ENCODE data around the gene INF2.
A peak's percentile ranks its signal among the peaks of the same experiment; 100 is the strongest.

The INF2 gene

GRCh38 chr14:104752735-104753527 is 63.5 kb downstream of the INF2 start, which contains the start of gene SIVA1:
Gene SIVA1 (plus strand): TSS chr14:104753147. CDS start chr14:104753202, 55 bp downstream.
- DNase-seq (ENCODE audit: low read depth) = peak; percentile 95

GRCh38 chr14:104753528-104754212 is 64.3 kb downstream of the INF2 start:
- no peak for DNase-seq (ENCODE audit: low read depth)

DNA sequence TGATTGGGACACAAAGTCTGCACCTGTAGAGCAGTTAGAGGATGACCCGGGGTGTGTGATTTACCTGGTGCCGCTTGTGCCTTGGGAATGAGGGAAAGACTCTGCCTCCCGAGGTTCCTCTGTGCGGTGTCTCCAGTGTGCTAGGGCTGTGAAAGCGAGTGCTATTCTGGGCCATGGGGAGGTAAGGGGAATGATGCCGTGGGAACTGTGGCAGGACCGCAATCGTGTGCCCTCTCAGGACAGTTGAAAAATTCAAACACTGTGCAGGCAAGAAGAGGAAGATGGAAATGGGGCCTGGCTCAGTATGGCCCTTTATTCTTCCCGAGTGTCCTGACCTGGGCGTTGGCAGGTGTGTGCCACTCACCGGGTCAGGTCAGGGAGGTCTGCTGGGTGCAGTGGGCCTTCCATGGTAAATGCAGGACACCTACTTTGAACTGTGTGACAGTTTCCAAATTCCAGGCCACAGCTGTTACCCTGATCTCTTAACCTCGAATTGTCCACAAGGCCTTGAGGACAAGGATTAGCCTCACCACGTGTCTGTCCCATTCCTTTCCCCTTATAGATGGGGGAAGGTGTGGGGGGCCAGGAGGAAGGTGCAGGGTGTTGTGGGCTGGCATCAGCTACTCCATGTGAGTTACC is 64.9 kb downstream of the INF2 start:
- DNase-seq (ENCODE audit: low read depth) = no peak

- no peak for DNase-seq (ENCODE audit: low read depth)
These were observed 66.2 kb downstream of the INF2 start for GRCh38 chr14:104755621-104756020.

DNA sequence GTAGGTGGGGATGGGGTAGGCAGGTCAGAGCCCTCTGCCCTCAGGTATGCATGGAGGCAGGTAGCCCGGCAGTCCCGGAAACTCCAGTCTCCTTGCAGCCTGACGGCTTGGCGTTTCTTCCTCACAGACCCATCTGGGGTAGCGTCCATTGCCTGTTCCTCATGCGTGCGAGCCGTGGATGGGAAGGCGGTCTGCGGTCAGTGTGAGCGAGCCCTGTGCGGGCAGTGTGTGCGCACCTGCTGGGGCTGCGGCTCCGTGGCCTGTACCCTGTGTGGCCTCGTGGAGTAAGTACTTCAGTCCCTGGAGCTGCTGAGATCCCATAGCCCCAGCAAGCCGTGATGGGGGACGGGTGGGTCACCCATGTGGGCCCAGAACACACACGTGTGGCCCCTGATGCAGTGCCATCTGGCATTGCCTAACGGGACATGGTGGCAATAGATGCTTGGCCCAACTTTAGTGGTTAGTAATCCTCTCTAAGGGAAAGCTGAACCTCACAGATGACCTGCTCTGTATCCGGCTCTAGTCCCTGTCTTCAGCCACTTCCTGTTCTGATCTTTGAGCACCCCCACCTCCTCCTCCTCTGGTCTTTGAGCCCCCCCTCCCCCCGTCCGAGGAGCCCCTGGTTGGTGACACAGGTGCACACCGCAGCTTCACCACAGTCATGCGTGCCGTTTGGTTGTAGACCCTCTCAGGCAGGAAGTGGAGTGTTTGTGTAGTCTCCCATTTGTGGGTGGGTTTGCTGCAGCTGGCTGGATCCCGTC is 67.2 kb downstream of the INF2 start:
- no peak for DNase-seq (ENCODE audit: low read depth)

DNA sequence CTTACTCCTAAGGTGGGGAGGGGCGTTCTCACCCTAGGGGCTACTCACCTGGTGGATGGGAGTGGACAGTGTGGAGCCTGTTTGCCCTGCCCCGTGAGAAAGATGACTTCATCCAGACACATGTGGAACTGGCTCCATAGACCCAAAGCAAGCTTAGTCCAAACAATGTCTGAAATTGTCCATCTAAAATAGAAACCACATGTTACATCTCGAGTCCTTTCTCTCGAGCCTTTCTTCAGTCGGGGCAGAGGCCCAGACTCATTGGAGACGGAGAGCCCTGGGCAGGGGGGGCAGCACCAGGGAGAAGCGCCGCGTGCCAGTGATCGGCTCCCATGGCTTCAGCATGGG is 67.8 kb downstream of the INF2 start:
- DNase-seq (ENCODE audit: low read depth) = no peak

GRCh38 chr14:104757681-104758392 is 68.4 kb downstream of the INF2 start:
- DNase-seq (ENCODE audit: low read depth) = no peak

DNA sequence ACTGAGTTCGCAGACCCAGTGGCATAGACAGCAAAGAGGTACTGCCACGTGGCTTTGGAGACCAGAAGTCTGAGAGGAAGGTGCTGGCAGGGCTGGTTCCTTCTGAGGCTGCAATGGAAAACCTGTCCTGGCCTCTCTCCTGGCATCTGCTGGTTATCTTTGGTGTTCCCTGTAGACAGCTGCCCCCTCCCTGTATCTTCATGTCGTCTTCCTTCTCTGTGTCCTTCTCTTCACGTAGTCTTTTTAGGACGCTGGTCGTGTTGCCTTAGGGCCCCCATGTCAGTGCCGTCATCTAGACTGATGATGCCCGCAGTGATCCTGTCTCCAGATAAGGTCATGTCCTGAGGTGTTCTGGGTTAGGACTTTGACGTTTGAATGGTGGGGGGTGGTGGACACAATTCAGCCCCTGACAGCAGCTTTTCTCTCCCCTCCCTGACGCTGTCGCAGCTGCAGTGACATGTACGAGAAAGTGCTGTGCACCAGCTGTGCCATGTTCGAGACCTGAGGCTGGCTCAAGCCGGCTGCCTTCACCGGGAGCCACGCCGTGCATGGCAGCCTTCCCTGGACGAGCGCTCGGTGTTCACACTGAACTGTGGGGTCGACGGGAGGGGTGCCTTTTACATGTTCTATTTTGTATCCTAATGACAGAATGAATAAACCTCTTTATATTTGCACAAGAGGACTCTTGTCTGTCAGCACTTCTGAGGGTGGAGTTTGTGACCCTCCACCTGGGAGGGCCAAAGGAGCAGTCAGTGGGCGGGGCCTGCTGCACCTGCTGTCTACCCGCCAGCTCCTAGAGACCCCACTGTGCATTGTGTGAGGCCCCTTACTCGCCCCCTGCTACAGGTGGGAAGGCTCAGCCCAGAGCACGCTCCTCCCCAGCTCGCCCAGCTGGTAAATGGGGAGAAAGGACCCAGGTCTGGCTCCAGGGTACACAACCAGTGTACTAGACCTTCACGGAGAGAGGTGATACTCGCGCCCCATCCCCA is 69.9 kb downstream of the INF2 start:
- no peak for DNase-seq (ENCODE audit: low read depth)

DNA sequence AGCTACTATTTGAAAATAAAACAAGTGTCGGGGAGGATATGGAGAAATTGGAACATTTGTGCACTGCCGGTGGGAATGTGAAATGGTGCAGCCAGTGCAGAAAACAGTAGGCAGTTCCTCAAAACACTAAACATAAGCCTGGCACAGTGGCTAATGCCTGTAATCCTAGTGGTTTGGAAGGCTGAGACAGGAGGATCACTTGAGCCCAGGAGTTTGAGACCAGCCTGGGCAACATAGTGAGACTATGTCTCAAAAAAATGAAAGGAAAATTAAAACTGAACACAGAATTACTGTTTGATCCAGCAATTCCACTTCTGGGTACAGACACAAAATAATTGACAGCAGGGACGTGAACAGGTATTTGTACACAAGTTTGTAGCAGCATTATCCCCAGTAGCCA is 76.1 kb downstream of the INF2 start:
- no peak for DNase-seq (ENCODE audit: low read depth)

GRCh38 chr14:104766256-104766862 is 76.9 kb downstream of the INF2 start:
- no peak for DNase-seq (ENCODE audit: low read depth)

DNA sequence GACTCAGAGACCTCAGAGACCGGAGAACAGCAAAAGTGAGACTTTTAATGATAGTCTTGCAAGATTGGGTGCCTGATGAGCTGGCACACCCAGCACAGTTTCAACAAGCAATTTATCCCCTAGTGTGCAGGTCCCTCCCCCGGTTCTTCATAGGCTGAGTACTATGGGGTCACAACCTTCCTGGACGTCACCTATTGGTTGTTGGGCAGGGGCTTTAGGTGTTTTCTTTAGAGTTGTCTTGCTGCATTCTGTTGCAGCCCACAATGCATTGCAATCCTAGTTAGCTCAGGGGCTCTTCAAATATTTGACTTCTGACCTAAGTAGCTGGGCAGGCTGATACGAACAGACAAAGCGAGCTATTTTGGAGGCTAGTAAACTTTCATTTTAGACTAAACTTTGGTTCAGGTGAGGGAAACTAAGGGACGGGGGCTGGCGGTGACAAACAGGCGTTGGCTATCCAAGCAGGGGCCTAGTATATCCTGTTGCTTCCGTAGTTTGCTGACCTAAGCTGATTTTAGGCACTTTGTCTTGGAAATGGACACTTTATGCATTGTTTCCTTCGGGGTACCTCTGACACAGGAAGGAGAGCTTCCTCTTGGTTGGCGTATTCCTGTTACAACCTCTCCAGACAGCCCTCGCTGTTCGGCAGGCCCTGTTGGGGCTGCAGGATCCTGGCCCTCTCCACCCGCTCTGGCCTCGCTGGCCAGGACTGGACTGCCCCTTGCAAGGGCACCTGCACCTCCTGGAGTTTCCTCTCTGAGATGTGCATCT is 77.6 kb downstream of the INF2 start:
- no peak for DNase-seq (ENCODE audit: low read depth)

GRCh38 chr14:104767634-104767918 is 78.2 kb downstream of the INF2 start:
- no peak for DNase-seq (ENCODE audit: low read depth)

DNA sequence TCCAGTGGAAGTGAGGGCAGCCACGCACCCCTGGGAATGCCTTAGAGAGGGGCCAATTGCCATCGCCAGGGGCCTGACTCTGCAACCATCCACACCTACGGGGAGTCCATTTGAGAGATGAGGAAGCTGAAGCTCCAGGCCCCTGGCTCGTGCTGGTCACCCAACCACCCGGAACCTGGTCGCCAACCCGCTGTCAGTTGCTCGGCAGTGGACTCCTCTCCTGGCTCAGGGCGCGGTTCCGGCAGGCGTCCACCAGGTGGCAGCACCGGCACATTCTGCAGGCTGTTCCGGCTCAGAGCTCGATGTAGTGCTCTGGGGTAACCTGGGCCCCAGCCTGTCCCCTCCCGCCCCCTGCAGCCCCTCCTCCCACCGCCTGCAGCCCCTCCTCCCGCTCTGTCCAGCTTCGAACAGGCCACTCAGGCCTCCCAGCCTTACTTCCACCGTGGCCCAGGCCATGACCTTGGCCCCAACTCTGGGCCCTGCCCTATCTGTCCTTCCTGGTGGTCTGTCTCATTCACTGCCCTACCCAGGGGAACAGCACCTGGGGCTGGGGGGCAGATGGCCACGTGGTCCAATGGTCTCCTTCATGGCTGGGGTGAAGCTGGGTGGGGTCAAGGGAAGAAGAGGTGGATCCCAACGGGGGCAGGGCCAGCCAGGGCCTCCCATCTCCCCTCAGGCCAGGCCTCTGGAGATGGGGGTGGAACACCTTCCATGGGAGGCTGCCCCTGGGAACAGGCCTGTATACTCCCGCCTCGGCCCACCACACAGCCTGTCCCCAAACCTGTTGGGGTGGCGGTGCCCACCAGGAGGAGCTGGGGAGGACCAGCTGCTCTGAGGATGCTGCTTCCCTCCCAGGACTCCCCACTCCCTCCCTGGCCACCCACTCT is 79.3 kb downstream of the INF2 start:
- DNase-seq (ENCODE audit: low read depth) = no peak

DNA sequence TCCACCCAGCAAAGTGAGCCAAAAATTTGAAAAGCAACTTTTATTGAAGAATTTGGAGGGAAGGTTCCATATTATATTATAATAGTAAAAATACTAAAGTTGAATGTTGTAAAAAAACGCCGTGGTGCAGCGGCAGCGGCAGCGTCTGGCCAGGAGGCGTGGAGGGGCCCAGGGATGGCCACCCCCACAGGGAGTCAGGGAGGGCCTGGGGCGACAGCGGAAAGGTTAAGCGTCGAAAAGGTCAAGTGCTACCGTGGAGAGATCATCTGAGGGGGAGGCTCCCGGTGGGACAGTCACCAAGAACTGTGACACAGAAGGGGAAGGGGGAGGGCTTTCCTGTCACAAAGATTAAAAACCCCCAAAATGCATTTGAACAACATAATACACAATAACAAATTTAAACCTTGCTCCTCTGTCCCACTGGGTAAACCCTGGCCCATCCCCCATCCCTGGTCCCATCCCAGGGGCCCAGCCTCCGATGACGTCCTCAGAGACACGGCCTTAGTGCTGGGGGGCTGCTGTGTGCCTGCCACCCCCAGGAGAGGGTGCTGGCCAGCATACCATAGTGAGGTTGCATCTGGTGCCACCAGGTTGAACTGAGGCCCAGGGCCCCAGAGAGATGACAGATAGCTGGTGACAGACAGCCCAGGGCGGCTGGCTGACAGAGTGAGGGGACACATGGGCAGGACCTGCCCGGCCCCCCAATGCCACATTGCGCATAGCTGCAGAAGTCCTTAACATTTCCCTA is 80.1 kb downstream of the INF2 start:
- no peak for DNase-seq (ENCODE audit: low read depth)

DNA sequence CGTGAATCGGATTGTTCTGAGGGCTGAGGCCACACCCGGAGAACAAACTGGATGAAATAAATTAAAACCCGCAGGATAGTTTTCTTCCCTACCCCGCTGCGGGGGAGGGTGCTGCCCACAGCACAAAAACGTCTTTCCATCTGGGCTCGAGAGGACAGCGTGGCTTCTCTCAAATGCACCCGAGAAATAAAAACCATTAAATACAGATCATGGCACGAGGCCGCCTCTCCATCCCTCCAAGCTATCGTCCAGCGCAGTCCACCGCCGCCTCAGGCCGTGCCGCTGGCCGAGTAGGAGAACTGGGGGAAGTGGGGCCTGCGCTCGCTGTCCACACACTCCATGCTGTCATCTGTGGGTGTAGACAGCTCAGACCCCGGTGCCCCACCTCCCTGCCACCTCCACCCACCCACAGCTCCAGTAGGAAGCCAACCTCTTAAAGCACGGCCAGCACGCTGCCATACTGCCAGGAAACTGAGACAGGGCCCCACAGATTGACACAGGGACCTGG is 80.7 kb downstream of the INF2 start:
- no peak for DNase-seq (ENCODE audit: low read depth)

DNA sequence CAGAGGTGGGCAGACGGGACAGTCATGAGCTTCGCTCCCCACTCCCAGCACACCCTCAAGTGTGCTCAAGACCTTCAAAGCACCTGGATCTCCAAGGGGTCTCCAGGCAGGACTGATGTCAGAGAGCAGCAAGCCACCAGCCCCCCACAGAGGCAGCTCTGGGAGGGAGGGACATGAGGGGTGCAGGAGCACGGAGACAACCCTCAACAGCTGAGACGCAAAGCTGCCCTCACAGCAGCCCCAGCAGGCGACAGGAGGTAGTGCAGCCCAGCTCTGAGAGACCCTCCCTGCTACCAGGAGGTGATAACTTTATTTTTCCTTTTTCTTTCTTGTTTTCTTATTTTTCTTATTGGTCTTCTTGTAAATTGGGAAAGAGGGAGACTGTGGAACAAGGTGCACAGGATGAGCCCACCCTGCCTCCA is 81.4 kb downstream of the INF2 start:
- DNase-seq (ENCODE audit: low read depth) = no peak

DNA sequence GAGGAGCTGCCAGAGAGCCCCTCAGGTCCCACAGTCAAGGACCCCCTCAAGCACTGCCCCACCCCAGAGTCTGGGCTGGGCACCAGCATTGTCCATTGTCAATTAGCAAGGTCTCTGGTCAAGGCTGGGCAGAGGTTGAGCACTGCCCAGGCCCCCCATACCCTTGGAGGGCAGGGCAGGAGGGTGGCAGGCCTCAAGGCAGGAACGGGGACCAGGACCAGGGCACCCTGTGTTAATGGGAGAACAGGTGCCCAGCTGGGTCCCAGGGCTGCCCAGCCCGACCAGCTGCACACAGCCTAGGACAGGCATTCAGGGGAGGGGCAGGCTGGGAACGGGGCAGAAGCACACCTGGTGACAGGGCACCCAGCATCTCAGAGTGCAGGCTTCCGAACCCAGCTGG is 82.0 kb downstream of the INF2 start:
- no peak for DNase-seq (ENCODE audit: low read depth)
